ENCODE data around the gene SLC66A3. TPM values are rescaled to one million over a fixed set of nuclear protein-coding genes. Genes with fewer than 3 reads are reported as not detected.

SLC66A3 gene
- total RNA-seq, 1 donor, result 68.8 TPM

- DNase-seq (ENCODE audit: insufficient read length, low spot score, missing footprints), result no peak
- Histone ChIP-seq H3K9me3 (ENCODE audit: low read depth, low read length) (no peaks in the 10 kb centered on the region), H3K27ac (ENCODE audit: low read depth, low read length) (no peak overlapping the region), H3K4me1 (ENCODE audit: insufficient read depth, low read length) (no peaks in the 10 kb centered on the region), H3K79me2 (ENCODE audit: insufficient read depth, low read length) (no peaks in the 10 kb centered on the region), H3K27me3 (ENCODE audit: insufficient read depth, low read length) (no peaks in the 10 kb centered on the region), H2AFZ (ENCODE audit: low read length) (no peak overlapping the region), H4K20me1 (ENCODE audit: insufficient read depth, low read length) (no peaks in the 10 kb centered on the region), H3K4me2 (ENCODE audit: insufficient read depth, low read length) (no peak overlapping the region), H3K36me3 (ENCODE audit: insufficient read depth, low read length) (no peaks in the 10 kb centered on the region), H3K4me3 (ENCODE audit: insufficient read depth, low read length) (no peak overlapping the region)
- no peak for TF ChIP-seq CTCF (IDR thresholded peaks at IDR 0.05; ENCODE audit: extremely low read depth, low read depth, low read length)
These were observed 11.2 kb downstream of the SLC66A3 start for GRCh38 chr2:11166476-11166875.

GRCh38 chr2:11168488-11168887, 13.2 kb downstream of the SLC66A3 start:
- Histone ChIP-seq H3K27me3 (ENCODE audit: insufficient read depth, low read length) (no peaks in the 10 kb centered on the region), H3K9me3 (ENCODE audit: low read depth, low read length) (no peaks in the 10 kb centered on the region), H3K79me2 (ENCODE audit: insufficient read depth, low read length) (no peaks in the 10 kb centered on the region), H3K4me2 (ENCODE audit: insufficient read depth, low read length) (no peak overlapping the region), H3K4me3 (ENCODE audit: insufficient read depth, low read length) (no peak overlapping the region), H3K4me1 (ENCODE audit: insufficient read depth, low read length) (no peaks in the 10 kb centered on the region), H3K27ac (ENCODE audit: low read depth, low read length) (no peak overlapping the region), H2AFZ (ENCODE audit: low read length) (no peak overlapping the region), H4K20me1 (ENCODE audit: insufficient read depth, low read length) (no peaks in the 10 kb centered on the region), H3K36me3 (ENCODE audit: insufficient read depth, low read length) (no peaks in the 10 kb centered on the region)
- TF ChIP-seq CTCF (IDR thresholded peaks at IDR 0.05; ENCODE audit: extremely low read depth, low read depth, low read length), result no peak
- DNase-seq (ENCODE audit: insufficient read length, low spot score, missing footprints), result peak; percentile 25

GRCh38 chr2:11169333-11169732, 14.1 kb downstream of the SLC66A3 start:
- no peaks in the 10 kb centered on the region for H3K9me3 ChIP-seq (ENCODE audit: low read depth, low read length)
- peak; percentile 22 for DNase-seq (ENCODE audit: insufficient read length, low spot score, missing footprints)

GRCh38 chr2:11174222-11174621, 19.0 kb downstream of the SLC66A3 start:
- no peak overlapping the region for H2AFZ ChIP-seq (ENCODE audit: low read length)
- H3K4me1 ChIP-seq (ENCODE audit: insufficient read depth, low read length), result peaks cover 17% of the 10 kb centered on the region
- DNase-seq (ENCODE audit: insufficient read length, low spot score, missing footprints), result no peak
- no peak overlapping the region for H3K27ac ChIP-seq (ENCODE audit: low read depth, low read length)
- no peak for TF ChIP-seq CTCF (IDR thresholded peaks at IDR 0.05; ENCODE audit: extremely low read depth, low read depth, low read length)
- H3K27me3 ChIP-seq (ENCODE audit: insufficient read depth, low read length), result no peaks in the 10 kb centered on the region
- no peak overlapping the region for H3K4me3 ChIP-seq (ENCODE audit: insufficient read depth, low read length)
- no peaks in the 10 kb centered on the region for H4K20me1 ChIP-seq (ENCODE audit: insufficient read depth, low read length)
- peaks cover 4% of the 10 kb centered on the region for H3K36me3 ChIP-seq (ENCODE audit: insufficient read depth, low read length)
- no peaks in the 10 kb centered on the region for H3K79me2 ChIP-seq (ENCODE audit: insufficient read depth, low read length)
- H3K9me3 ChIP-seq (ENCODE audit: low read depth, low read length), result no peaks in the 10 kb centered on the region
- H3K4me2 ChIP-seq (ENCODE audit: insufficient read depth, low read length), result no peak overlapping the region

More at GRCh38 chr2:11169333-11169732, 14.1 kb downstream of the SLC66A3 start:
- TF ChIP-seq CTCF (IDR thresholded peaks at IDR 0.05; ENCODE audit: extremely low read depth, low read depth, low read length), result no peak
- Histone ChIP-seq H4K20me1 (ENCODE audit: insufficient read depth, low read length) (no peaks in the 10 kb centered on the region), H3K79me2 (ENCODE audit: insufficient read depth, low read length) (no peaks in the 10 kb centered on the region), H3K4me3 (ENCODE audit: insufficient read depth, low read length) (no peak overlapping the region), H3K4me2 (ENCODE audit: insufficient read depth, low read length) (no peak overlapping the region), H3K36me3 (ENCODE audit: insufficient read depth, low read length) (no peaks in the 10 kb centered on the region), H3K27me3 (ENCODE audit: insufficient read depth, low read length) (no peaks in the 10 kb centered on the region), H3K4me1 (ENCODE audit: insufficient read depth, low read length) (no peaks in the 10 kb centered on the region), H3K27ac (ENCODE audit: low read depth, low read length) (no peak overlapping the region), H2AFZ (ENCODE audit: low read length) (no peak overlapping the region)
